HepG2 (cell line): ENCODE results near the gene KATNB1. TPM values are rescaled to one million over a fixed set of nuclear protein-coding genes. Genes with fewer than 3 reads are reported as not detected.

Experiments
- ATAC-seq: fragments of 200-7000 bp; cut with Tn5 transposase; 3 replicates; pipeline ENCODE4 v1.9.1; 2020; ENCODE audit warnings: mild to moderate bottlenecking, moderate library complexity
- BruUV-seq: library from RNA; stranded (reverse); fragments of 400-500 nt; replicated peaks from 2 replicates; lab custom pipeline; 2021; lab: Mats Ljungman, UMichigan
- CTCF ChIA-PET: fragments of 300-600 bp; formaldehyde crosslinking; extraction: SDS; loops from one replicate; lab custom pipeline; 2021; ENCODE audit warnings: low total read pairs, inconsistent platforms, low intra/inter-chr PET ratio; lab: Yijun Ruan, JAX
- POLR2A ChIA-PET: fragments of 350-600 bp; sonication (Branson Sonifier 250); formaldehyde crosslinking; loops from one replicate; lab custom pipeline; 2020; ENCODE audit warnings: antibody characterized with exemption, inconsistent platforms; lab: Yijun Ruan, JAX
- DNase-seq: peaks from one replicate; pipeline ENCODE4 v3.0.0-alpha.2; 2015; ENCODE audit warnings: low spot score
- FAIRE-seq: peaks from 3 replicates; lab custom pipeline; 2011; peaks lifted over from hg19 to GRCh38; lab: Jason Lieb, UNC
- H2AFZ ChIP-seq: one replicate; pipeline ENCODE4 v1.6.1; 2011; ENCODE audit warnings: low read length, inconsistent platforms
- H3K27ac ChIP-seq: fragments of 300-600 bp; 3 replicates; pipeline ENCODE4 v1.8.0; 2011; ENCODE audit warnings: mixed run types, mild to moderate bottlenecking, mixed read lengths, low read length, inconsistent platforms; ENCODE audit not compliant: insufficient read depth; ENCODE audit errors: extremely low read length
- H3K27me3 ChIP-seq, 2 experiments: fragments of 200-600 bp in 1 of 2; 2 replicates in 1 of 2; 3 replicates in 1 of 2; pipeline versions ENCODE4 v1.6.0 to v1.8.0; 2011; ENCODE audit warnings: low read length in 2 of 2, mild to moderate bottlenecking in 2 of 2, moderate library complexity in 2 of 2, inconsistent platforms in 1 of 2; ENCODE audit not compliant: insufficient read depth in 2 of 2, control insufficient read depth in 1 of 2
- H3K36me3 ChIP-seq, 2 experiments: fragments of 200-600 bp in 1 of 2; replicated peaks in 1 of 2; 2 replicates in 1 of 2; 3 replicates in 1 of 2; pipeline versions ENCODE4 v1.5.1 to v1.8.0; 2011; ENCODE audit warnings: low read length in 2 of 2, inconsistent platforms in 1 of 2; ENCODE audit not compliant: insufficient read depth in 2 of 2, control insufficient read depth in 1 of 2
- H3K4me1 ChIP-seq: 2 replicates; pipeline ENCODE4 v1.5.1; 2012; ENCODE audit warnings: low read length, inconsistent platforms; ENCODE audit not compliant: insufficient read depth
- H3K4me2 ChIP-seq: 2 replicates; pipeline ENCODE4 v1.6.0; 2011; ENCODE audit warnings: low read depth, low read length, inconsistent platforms
- H3K4me3 ChIP-seq, 3 experiments: fragments of 200-600 bp in 1 of 3; sonication (generic), shearing (Covaris generic) in 1 of 3; replicated peaks in 1 of 3; 2 replicates each; pipeline ENCODE4 v1.5.1; 2011 to 2016; ENCODE audit warnings: low read length in 3 of 3, inconsistent platforms in 2 of 3, low read depth in 2 of 3, mild to moderate bottlenecking in 2 of 3, control low read depth in 1 of 3, mixed read lengths in 1 of 3; ENCODE audit not compliant: insufficient read depth in 1 of 3
- H3K79me2 ChIP-seq: one replicate; pipeline ENCODE4 v1.6.1; 2011; ENCODE audit warnings: low read length, inconsistent platforms; ENCODE audit not compliant: insufficient read depth
- H3K9ac ChIP-seq: 2 replicates; pipeline ENCODE4 v1.6.0; 2011; ENCODE audit warnings: mild to moderate bottlenecking, low read depth, low read length, inconsistent platforms; ENCODE audit not compliant: insufficient read depth
- H3K9me3 ChIP-seq: 2 replicates; pipeline ENCODE4 v1.5.1; 2012; ENCODE audit warnings: mild to moderate bottlenecking, low read length
- H4K20me1 ChIP-seq: 2 replicates; pipeline ENCODE4 v1.6.0; 2011; ENCODE audit warnings: inconsistent platforms, mild to moderate bottlenecking, low read length, moderate library complexity; ENCODE audit not compliant: insufficient read depth
- ATF7 ChIP-seq, 2 experiments: fragments of 450-650 bp in 1 of 2; sonication (generic) in 1 of 2; formaldehyde crosslinking in 1 of 2; IDR thresholded peaks; 2 replicates each; pipeline versions ENCODE4 v1.4.0 to v1.6.1; 2016 to 2020; ENCODE audit warnings: antibody characterized with exemption in 1 of 2, mild to moderate bottlenecking in 1 of 2, missing genetic modification reagents in 1 of 2
- CCAR2 ChIP-seq: fragments of 200-400 bp; formaldehyde crosslinking; optimal IDR thresholded peaks from 2 replicates; pipeline ENCODE3; 2018; ENCODE audit warnings: low read depth, mild to moderate bottlenecking, low read length, moderate library complexity
- CTCF ChIP-seq: sonication (generic); formaldehyde crosslinking; IDR thresholded peaks from 2 replicates; pipeline ENCODE4 v1.5.0; 2020; ENCODE audit warnings: mild to moderate bottlenecking, missing genetic modification reagents, moderate library complexity
- GZF1 ChIP-seq: sonication (generic); formaldehyde crosslinking; IDR thresholded peaks from 2 replicates; pipeline ENCODE4 v1.5.1; 2020; ENCODE audit warnings: mild to moderate bottlenecking, missing genetic modification reagents
- HNF1A ChIP-seq, 2 experiments: sonication (generic) in 1 of 2; formaldehyde crosslinking in 1 of 2; IDR thresholded peaks; 2 replicates each; pipeline versions ENCODE4 v1.4.0 to v1.6.1; 2016 to 2020; ENCODE audit warnings: borderline replicate concordance in 1 of 2, low read depth in 1 of 2, mild to moderate bottlenecking in 1 of 2, missing genetic modification reagents in 1 of 2
- MTF1 ChIP-seq: sonication (generic); formaldehyde crosslinking; IDR thresholded peaks from 2 replicates; pipeline ENCODE4 v1.5.0; 2020; ENCODE audit warnings: missing genetic modification reagents
- PLRG1 ChIP-seq: fragments of 450-650 bp; conservative IDR thresholded peaks from 2 replicates; pipeline ENCODE4 v1.6.1; 2016
- ZNF224 ChIP-seq: sonication (generic); formaldehyde crosslinking; IDR thresholded peaks from 2 replicates; pipeline ENCODE4 v1.5.0; 2020; ENCODE audit warnings: mild to moderate bottlenecking, missing genetic modification reagents
- ZNF251 ChIP-seq: sonication (generic); formaldehyde crosslinking; IDR thresholded peaks from 2 replicates; pipeline ENCODE4 v1.9.0; 2021; ENCODE audit warnings: mild to moderate bottlenecking, missing genetic modification reagents
- ZNF343 ChIP-seq: sonication (generic); formaldehyde crosslinking; IDR thresholded peaks from 2 replicates; pipeline ENCODE4 v1.4.0; 2020; ENCODE audit warnings: mild to moderate bottlenecking, missing genetic modification reagents
- ZNF350 ChIP-seq: sonication (generic); formaldehyde crosslinking; IDR thresholded peaks from 2 replicates; pipeline ENCODE4 v1.4.0; 2020; ENCODE audit warnings: mild to moderate bottlenecking, low read depth, missing genetic modification reagents, borderline replicate concordance
- WGBS: methylation state at CpG from one replicate; pipeline ENCODE4 v1.1.6; 2017; ENCODE audit warnings: low lambda C conversion rate; 5-methylcytosine and 5-hydroxymethylcytosine counted together
- in situ Hi-C: cut with HindIII; loops from 2 replicates; pipeline ENCODE4 v1.10.0; 2017; ENCODE audit warnings: low pct_unique_long_range_greater_than_20kb; ENCODE audit not compliant: extremely low pct_ligation_motif_present
- intact Hi-C: fragments of 100-400 bp; cut with micrococcal nuclease; formaldehyde crosslinking; loops from one replicate; pipeline ENCODE4 v1.10.0; 2022; ENCODE audit not compliant: unreplicated experiment
- polyA plus RNA-seq, 8 experiments: library from polyadenylated mRNA; depleted of rRNA in 3 of 8; stranded (reverse) in 7 of 8; unstranded in 1 of 8; fragments of >200 nt; fragmentation: Illumina TruSeq in 4 of 8; extraction: Trizol in 4 of 8; gene quantifications; 2 replicates each; pipeline versions ENCODE4 v1.2.1 to v1.2.3, GENCODE V29; 2011 to 2016; ENCODE audit warnings: low read depth in 4 of 8, missing spikeins in 1 of 8, mixed read lengths in 1 of 8; ENCODE audit not compliant: insufficient read depth in 1 of 8
- total RNA-seq, 5 experiments: library from RNA; depleted of rRNA; stranded (reverse); fragments of >200 nt; fragmentation: Illumina TruSeq; extraction: Trizol; gene quantifications; 2 replicates each; pipeline ENCODE4 v1.2.3, GENCODE V29; 2016; ENCODE audit warnings: low read depth in 1 of 5

The KATNB1 gene
- total and polyA plus RNA-seq, 2 of the 13 experiments (the other 11 are each of a cell fraction or from before 2014, with no cell fraction given) = 31.5 to 43.5 TPM

- ChIA-PET POLR2A (no interaction called here), CTCF (no interaction called here)
- H3K4me2 ChIP-seq = no peak overlapping the region
- WGBS = 92% methylated on average over 6 of the region's 6 CpGs
- FAIRE-seq = no peak
- H3K79me2 ChIP-seq = no peaks in the 10 kb centered on the region
- BruUV-seq = no TSS peak
- no peaks in the 10 kb centered on the region for H3K9me3 ChIP-seq
- no peak for DNase-seq
- peaks cover 27% of the 10 kb centered on the region for H3K4me1 ChIP-seq
- no peak overlapping the region for H2AFZ ChIP-seq
- H3K27ac ChIP-seq = no peak overlapping the region
- no peaks in the 10 kb centered on the region for H4K20me1 ChIP-seq
- no peak overlapping the region for H3K4me3 ChIP-seq
- ATAC-seq = no peak
- no peak overlapping the region for H3K9ac ChIP-seq
- intact Hi-C loops = no loop called here
- no peaks in the 10 kb centered on the region for H3K27me3 ChIP-seq
- H3K36me3 ChIP-seq = no peaks in the 10 kb centered on the region
- TF ChIP-seq CTCF (CRISPR knock-in tag) (no peak), ZNF224 (no peak), HNF1A (IDR thresholded peaks at IDR 0.05; ENCODE audit: low read depth) (no peak), HNF1A (CRISPR knock-in tag; IDR thresholded peaks at IDR 0.05; ENCODE audit: borderline replicate concordance) (no peak), ATF7 (IDR thresholded peaks at IDR 0.05) (no peak), ATF7 (CRISPR knock-in tag; IDR thresholded peaks at IDR 0.05) (no peak), ZNF350 (no peak), PLRG1 (no peak), ZNF343 (CRISPR knock-in tag) (no peak), CCAR2 (no peak), GZF1 (CRISPR knock-in tag) (no peak), MTF1 (no peak), ZNF251 (no peak)
- in situ Hi-C loops = no loop called here
These were observed 21.5 kb upstream of the KATNB1 start for GRCh38 chr16:57714047-57714446.
